AG09319 (cell line): ENCODE measurements around the gene HPCAL1.

Experiments
- DNase-seq: peaks from one replicate; pipeline ENCODE4 v3.0.0-alpha.2; 2010; ENCODE audit warnings: low read depth; ENCODE audit errors: extremely low read depth
- TF ChIP-seq, protein P1 (sequence below): IDR thresholded peaks from 2 replicates; pipeline ENCODE4 v1.5.1; 2011; ENCODE audit warnings: low read depth, mild to moderate bottlenecking, inconsistent platforms, low read length, moderate library complexity

The HPCAL1 gene

DNA sequence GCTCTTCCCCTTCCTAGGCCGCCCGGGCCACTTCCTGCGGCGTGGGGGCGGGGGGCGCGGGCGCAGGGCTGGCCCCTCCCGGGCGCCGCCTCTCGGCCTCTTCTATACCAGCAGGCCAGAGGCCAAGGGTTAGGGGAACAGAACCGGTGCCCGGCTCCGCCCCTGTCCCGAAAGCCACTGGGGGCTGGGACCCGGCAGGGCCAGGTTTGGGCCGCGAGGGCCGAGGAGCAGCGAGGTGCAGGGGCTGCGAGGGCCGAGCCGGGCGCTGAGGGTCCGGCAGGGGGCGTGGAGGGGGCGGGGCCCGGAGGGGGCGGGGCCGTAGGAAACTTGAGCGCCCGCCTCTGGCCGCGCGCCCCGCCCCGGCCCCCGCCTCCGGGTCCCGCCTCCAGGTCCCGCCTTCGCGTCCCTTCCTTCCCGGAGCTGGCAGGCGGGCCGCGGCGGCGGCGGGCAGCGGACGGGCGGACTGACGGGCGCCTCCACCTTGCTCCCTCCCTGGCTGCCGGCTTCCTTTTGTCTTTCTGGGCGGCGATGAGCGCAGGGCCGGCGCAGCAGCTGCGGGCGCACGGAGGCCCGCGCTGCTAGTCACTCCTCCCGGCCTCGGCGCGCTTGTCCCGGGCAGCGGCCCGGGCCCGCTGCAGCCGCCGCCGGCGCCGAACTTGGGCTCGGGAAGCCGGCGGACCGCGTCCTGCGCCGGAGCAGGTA, at the start of gene HPCAL1:
HPCAL1 (plus strand) TSS at position 426 of the 702 bp plus-strand sequence. CDS start 116,854 bp downstream, outside the sequence.
- TF ChIP-seq, protein P1, sequence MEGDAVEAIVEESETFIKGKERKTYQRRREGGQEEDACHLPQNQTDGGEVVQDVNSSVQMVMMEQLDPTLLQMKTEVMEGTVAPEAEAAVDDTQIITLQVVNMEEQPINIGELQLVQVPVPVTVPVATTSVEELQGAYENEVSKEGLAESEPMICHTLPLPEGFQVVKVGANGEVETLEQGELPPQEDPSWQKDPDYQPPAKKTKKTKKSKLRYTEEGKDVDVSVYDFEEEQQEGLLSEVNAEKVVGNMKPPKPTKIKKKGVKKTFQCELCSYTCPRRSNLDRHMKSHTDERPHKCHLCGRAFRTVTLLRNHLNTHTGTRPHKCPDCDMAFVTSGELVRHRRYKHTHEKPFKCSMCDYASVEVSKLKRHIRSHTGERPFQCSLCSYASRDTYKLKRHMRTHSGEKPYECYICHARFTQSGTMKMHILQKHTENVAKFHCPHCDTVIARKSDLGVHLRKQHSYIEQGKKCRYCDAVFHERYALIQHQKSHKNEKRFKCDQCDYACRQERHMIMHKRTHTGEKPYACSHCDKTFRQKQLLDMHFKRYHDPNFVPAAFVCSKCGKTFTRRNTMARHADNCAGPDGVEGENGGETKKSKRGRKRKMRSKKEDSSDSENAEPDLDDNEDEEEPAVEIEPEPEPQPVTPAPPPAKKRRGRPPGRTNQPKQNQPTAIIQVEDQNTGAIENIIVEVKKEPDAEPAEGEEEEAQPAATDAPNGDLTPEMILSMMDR = peak; percentile 45
- DNase-seq = no peak

DNA sequence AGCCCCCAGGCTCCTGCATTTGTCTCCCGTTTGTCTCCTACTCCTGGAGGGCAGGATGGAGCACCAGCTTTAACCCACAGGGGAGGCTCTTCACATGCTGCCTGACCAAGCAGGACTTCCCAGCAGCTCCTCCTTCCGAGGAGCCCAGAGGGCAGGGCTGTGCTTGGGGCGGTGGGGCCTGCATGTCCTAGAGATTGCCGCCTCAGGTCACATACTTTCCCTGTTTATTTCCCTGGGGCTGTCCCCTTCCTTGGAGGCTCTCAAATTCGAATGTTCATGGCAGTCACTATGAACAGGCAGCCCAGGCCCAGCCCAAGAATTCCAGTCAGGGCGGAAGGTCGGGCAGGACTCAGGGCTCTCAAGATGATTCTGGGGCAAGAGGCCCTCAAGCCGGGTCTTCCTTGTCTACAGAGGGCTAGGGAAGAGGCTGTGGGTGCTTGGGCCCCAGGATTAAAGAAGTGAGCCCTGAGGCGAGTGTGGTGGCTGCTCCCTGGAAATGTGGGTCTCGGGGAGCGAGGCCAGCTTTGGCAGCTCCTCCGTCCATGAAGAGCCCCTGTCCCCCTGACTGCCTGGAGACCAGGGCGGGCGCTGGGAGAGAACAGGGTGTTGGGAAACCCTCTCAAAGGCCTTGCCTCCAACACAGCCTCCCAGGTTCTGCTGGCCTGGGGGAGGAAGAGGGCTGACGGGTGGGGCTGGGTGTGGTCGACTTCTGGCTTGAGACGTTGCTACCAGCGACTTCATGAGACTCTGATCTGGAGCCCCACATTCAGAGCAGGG, 48.9 kb upstream of the HPCAL1 start:
- no peak for DNase-seq
- TF ChIP-seq, protein P1 = no peak

DNA sequence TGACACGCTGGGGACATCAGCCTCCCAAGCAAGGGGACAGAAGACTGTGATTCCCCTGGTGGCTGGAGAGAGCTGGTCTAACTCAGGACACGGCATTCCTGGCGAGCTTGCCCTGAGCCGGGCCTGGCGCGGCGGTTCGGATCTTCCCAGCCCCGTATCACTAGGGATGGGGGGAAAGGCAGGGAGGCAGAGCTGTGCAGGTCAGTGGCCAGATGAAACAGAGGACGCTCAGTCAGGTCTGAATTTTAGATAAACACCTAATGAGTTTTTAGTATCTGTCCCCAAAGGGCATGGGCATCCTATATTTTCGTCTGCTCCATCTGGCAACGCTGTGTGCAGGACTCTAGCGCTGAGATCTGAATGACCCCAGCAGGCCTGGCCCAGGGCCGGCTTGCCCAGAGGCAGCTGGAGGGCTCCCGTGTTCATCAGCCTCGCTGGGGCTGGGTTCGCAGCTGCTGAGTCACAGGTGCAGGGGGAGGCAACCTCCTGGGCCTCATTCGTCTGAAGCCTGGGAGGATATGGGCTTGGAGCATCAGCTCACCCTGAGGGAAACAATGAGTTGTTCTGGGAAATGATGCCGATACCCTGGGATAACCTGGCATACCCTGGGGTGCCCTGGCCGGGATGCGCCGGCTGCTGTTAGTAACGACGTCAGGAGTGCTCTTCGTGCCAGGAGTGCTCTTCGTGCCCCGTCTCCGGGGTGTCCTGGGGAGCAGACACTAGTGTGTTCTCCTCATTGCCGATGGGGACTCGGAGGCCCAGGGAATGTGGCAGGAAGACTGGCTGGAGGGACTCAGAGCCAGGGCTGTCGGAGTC, 48.1 kb upstream of the HPCAL1 start:
- no peak for DNase-seq
- TF ChIP-seq, protein P1 = no peak

DNA sequence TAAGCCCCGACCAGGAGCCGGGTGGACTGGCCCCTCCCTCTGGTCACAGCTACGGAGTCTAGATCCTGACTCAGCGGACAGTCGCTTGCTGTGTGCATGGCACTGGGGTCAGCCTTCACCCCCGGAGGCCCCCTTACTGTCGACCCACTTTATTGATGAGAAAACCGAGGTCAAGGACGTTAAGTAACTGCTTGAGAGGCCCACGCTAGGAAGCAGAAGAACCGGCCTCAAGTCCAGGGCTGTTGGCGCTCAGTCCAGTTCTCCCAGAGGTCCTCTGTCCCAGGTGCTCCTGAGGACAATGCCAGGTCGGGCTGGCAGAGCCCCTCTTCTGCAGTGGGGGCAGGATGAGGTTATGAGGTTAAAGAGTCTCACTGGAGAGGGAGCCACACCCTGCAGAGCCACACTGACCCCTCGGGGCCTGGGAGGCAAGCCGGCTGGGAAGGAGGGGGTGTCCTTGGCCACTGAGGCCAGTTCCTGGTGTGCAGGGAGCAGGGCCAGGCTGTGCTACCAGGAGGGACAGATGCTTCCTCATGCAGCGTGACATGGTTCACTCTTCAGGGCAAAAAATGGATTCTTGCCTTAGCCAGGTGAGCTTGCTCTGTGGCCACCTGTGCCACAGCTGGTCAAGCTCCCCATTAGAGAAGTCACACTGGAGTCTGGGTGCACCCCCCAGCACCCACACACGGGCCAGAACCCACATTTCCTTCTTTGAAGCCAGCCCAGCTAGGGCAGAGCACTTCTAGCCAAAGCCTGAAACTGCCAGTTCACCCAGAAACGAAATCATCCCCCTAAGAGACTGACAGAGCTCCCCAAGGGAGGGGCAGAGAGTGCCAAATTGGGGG, 47.3 kb upstream of the HPCAL1 start:
- TF ChIP-seq, protein P1 = no peak
- DNase-seq = no peak

DNA sequence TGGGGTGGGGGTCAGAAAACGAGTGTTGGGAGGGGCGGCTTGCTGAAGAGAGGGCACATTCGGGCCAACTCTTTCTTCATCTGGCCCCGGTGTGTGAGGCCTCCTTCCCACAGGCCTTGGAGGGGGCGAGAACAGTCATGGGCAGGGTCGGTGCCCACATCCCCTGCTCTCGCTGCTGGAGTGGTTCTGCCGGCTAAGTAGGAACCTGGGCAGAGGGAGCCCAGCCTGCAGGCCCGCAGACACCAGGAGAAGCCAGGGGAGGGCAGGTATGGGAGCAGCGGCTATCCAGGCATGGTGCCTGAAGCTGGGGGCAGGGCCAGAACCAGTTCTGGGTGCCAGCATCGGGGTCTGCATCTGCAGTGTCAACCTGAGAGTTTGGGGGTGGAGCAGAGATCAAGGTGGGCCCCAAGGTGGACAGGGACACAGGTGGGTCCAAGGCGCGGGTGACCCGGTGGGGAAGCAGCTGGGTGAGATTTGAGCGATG, 46.6 kb upstream of the HPCAL1 start:
- no peak for DNase-seq
- TF ChIP-seq, protein P1 = no peak

DNA sequence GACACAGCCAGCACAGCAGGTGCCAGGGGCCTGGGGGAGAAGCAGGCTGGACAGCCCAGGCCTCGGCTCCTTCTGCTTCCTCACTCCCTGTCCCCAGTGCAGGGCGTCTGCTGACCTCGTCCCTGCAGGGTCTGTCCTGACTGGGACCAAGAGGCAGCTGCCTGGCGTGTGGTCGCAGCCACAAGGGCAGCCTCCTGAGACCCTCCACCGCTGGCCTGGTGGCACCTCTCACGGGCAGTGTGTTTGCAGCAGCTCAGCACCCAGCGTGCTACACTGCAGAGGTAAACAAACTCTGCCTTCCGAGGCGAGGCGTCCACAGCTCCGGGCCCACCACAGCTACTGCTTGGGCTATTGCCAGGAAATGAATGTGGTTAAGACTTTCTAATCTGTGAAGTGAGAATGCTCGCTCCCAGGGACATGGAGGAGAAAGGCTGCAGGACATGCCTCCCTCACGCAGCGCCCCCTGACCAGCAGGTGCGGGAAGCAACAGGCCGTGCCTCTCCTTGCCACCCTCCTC, 46.1 kb upstream of the HPCAL1 start:
- no peak for DNase-seq
- TF ChIP-seq, protein P1 = no peak
